Activated CD8-positive, alpha-beta memory T cell treated with anti-CD3 and anti-CD28 coated beads for 1 hour (primary cell): ENCODE results near the gene KRT83.
"Not testable (repeated sequence)": the region's sequence is repeated elsewhere in the genome, so short reads cannot be mapped to it uniquely, and the experiment has no call there.

Source experiments
- DNase-seq, 2 donors: peaks; one replicate each; pipeline ENCODE4 v3.0.0-alpha.2; 2020; ENCODE audit warnings: low read depth in 1 of 2; ENCODE audit errors: extremely low read depth in 1 of 2

The KRT83 gene

DNA sequence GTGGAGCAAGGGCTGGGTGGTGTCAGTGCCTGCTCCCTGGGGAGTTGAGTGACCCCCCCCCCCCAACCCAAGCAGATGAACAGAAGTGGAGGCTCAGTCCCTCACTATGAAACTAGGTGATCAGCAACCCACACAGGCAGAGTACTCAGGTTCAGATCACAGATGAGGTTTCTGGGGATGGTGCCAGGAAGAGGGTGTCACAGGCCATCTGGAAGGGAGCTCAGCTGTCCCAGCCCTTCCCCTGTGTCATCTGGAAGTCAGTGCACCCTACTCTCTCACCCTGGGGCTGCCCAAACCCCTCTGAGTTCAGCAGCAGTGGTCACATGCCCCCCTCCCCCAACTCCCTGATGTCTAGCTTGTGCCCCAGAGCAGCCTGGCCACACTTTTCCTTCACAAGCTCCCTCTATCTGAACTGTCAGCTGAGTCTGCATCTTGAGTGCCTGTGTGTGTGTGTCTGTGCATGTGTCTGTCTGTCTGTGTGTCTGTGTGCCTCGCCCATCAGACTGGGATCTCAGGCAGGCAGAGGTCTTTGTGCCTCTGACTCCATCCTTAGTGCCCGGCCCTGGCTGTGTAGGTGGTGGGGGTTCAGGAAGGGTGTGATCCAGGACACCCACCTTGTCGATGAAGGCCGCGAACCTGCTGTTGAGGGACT is 30.6 kb downstream of the KRT83 start:
- not testable (repeated sequence) for DNase-seq

DNA sequence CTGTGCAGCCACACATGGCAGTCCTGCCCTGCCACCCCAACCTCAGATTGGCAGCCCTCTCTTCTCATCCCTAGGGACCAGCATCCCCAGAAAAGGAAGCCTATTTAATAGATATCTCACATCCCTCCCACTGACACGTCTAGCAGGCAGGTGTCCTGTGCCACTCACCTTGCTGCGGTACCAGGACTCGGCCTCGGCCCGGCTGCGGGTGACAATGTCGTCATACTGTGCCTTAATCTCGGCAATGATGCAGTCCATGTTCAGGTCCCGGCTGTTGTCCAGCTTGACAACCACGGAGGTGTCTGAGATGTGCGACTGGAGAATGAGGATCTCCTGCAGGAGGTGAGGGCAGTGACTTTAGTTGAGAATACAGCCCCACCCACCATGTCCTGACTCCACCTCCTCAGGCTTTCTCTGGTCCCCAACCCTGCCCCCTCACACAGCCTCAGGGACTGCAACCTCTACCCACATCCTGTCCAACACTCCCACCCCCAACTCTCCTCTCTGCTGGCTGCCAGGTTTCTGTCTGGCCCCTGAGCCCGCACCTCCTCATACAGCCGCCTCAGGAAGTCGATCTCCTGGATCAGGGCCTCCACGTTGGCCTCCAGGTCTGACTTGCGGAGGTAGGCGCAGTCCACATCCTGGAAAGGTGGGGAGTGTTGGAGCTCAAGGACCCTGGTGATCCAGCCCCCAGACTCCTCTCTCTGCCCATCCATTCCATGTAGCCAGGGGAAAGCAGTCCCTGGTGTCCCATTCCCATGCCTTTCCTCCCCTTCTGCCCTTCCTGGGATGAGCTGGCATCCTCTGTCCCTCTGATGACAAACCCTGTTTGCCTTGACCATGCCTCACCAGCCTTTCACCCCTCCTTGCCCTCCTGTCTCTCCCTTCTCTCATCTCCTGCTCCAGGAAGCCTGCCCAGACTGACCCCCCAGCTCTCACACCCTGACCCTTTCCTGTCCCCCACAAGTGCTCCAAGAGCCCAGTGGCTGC is 33.1 kb downstream of the KRT83 start:
- DNase-seq = not testable (repeated sequence)

DNA sequence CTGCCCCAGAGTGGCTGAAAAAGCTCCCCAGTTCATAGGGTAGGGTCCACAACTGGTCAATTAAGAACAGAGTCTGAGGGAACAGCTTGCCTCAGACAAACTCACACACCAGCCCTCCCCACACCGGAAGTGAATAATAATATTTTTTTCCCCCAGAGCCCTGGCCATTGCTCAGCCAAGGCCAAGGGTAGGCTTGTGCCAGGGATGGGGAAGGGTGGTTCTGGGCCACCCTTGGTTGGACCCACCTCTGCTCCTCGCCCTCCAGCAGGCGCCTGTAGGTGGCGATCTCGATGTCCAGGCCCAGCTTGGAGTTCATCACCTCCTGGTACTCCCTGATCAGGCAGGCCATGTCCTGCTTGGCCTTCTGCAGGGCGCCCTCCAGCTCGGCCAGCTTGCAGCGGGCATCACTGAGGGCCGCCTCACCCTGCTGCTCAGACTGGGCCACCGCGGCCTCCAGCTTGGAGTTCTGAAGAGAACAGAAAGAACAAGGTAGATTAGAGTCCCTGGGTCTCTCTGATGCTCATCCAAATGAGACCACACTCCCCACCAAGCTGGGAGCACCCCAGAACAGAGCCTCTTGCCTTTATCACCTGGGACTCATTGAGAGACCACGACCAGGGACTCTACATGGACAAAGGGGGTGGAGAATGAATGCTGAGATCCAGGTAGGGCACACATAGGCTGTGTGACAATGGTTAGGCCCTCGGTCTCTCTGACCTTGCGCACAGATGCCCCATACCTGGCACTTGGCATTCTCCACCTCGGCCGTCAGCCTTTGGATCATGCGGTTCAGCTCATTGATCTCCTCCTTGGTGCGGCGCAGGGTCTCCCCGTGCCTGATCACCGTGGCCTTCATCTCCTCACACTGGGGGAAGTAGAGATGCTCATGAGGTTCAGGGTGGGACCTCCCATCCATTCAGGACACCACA is 34.1 kb downstream of the KRT83 start:
- not testable (repeated sequence) for DNase-seq

DNA sequence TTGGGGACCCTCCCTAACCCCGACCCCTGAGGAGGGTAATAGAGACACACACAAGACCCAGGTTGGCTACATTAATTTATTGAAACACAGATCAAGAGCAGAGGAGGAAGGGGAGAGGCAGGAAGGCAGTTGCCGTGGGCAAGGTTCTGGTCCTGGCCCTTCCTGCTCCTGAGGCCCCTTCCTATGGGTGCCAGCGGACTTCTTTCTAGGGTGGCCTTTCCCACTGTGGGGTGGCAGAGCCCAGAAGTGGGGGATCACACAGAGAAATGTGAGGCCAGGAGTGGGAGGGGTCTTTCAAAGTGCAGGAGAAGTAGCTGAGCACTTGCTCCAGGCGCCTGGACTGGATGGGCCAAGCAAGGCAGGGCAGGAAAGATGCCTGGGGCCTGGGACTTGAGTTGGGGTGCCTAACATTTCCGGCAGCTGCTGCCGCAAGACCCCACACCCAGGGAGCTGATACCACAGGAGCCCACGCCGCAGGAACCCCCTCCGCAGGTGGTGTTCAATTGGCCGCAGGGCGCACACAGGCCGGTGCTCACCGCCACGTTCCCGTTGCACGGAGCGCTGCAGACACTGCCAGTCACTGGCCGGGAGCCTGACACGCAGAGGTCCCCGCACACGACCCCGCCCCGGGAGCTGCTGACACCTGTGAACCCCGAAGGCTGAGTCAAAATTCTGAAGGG is 35.2 kb downstream of the KRT83 start:
- DNase-seq = no peak

DNA sequence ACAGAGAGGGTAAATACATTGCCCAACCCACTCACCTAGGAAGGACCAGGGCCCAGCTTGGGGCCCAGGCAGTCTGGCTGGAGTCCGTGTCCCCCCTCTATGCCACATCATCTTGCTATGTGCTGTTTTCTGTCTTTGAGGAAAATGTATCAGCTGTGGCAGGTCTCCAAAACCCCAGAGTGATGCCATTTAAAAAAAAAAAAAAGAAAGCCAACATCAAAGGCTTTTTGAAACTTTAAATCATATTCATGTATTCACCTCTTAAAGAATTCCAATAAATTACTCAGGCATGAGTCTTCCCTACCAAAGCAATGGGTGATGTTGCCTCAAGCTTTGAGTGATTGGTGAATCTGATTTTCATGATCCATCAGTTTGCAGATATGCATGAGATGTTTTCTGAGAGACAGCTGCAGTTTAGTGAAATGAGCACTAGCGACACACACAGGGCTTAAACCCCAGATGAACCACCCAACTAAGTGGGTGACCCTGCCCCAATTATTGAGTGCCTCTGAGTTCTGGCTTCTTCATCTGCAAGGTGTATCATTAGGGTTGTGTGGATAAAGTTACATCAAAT is 35.9 kb downstream of the KRT83 start:
- DNase-seq = no peak

DNA sequence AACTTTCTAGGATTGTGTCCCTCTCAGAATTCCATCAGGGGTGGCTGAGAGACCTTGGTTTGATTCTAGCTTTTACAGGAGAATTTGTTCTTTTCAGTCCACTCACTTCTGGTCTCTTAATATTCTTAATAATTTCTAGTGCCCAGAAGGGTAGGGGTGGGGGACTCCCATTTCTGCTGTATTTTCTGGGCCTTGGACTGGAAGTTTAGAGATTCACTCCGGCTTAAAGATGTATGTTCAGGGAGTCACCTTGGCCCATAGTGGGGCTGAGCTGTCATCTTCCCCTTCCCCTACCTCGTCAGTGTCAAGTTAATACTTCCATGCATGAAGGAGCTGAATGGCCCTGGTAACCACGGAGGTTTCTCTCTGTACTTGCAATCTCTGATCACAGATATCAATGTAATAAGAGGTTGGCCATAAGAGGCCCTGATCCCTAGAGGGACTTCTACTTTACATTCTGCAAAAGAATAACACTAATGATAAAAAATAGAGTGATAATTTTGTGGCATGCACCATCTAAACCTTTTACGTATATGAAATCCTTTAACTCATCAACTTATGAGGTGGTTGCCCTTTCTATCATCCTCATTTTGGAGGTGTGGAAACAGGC is 36.5 kb downstream of the KRT83 start:
- no peak for DNase-seq

DNA sequence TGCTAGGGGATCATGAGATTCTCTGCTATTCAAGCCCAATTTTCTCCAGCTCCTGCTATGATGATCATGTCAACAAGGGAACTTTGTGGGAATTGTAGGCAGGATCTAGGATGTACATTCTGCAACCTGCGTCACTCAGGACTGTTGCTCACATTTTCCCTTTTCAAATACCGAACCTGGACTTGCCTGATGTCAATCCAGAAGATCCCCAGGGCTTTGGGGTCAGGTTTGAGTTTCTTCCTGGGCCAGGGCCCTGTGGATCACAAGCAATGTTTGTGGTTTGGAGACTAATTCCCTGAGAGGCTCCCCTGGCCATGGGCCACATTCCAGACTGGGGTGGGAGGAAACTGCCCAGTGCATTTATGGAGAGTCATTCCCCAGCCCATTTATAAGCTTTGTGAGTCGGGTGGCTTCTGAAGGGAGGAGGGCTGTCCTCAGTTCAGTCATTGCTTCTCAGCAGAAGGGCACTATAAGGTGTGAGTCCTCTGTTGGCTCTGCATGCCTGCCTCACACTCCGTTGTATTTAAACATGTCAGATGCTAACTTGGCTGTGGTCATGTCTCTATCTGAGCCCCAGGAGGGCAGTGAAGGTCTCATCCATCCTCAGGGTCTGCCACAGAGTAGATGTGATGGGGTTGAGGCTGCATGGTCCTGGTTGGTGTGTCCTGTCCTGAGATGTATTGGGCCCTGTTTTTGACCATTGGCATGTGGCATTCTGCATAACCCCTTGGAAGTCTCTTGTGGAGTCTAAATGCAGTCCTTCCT is 40.2 kb downstream of the KRT83 start:
- no peak for DNase-seq

DNA sequence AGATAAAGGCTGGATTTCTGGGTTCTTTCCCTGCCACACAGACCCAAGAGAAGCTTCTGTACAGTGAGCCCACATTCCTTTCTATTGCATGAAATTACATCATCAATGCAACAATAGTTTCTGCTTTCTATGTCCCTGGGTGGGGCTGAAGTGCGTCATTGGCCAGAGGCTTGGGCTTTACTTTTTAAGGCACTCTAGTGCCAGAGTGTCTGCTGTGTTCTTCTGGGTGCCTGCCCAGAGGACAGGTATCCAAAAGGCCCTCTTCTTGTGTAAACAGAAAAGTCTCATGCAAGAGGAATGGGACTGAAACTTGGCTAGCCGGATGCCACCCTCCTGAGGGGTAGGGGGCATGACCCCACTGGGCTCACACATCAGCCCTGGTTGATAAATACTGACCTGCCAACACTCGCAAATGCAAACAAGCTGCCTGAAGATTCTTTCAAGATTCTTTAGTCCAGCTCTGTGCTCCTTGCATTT is 40.8 kb downstream of the KRT83 start:
- DNase-seq = no peak

DNA sequence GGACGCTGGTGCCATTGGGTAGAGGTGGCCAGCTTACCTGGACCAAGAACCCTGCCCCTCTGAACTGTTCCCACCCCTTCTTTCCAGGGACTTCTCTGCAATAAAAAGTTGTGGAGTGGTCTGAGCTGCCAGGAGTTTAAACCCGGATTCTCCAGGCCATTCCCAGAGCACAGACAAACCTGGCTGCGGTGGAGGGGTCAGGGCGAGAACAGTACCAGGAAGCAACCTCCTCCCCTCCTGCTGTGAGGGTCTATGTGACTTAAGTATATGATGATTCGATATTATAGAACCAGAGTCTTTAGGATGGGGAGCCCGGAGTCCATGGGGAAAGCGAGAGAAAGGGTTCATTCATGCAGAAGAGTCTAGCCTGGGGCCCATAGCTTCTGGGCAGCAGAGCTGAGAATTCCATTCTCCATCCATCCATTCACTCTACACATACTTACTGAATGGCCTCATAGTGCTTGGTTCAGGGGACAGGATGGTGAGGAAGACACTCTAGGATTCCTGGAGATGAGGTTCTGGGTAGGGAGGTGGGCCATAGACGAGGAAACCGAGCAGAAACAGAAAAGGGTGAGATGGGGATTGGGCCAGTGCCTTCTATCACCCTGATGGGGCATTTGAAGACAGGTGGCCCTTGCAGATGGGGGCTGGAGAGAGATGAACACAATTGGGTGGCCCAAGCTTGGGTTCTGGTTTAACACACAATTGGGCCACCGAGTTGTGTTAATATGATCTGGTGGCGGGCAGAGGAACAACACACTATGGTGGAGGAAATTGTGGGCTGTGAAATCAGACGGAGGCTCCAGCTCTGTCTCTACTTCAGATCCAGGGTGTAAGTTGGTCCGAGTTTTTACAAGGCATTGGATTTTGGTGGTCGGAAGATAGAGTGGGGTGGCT is 41.5 kb downstream of the KRT83 start:
- no peak for DNase-seq

DNA sequence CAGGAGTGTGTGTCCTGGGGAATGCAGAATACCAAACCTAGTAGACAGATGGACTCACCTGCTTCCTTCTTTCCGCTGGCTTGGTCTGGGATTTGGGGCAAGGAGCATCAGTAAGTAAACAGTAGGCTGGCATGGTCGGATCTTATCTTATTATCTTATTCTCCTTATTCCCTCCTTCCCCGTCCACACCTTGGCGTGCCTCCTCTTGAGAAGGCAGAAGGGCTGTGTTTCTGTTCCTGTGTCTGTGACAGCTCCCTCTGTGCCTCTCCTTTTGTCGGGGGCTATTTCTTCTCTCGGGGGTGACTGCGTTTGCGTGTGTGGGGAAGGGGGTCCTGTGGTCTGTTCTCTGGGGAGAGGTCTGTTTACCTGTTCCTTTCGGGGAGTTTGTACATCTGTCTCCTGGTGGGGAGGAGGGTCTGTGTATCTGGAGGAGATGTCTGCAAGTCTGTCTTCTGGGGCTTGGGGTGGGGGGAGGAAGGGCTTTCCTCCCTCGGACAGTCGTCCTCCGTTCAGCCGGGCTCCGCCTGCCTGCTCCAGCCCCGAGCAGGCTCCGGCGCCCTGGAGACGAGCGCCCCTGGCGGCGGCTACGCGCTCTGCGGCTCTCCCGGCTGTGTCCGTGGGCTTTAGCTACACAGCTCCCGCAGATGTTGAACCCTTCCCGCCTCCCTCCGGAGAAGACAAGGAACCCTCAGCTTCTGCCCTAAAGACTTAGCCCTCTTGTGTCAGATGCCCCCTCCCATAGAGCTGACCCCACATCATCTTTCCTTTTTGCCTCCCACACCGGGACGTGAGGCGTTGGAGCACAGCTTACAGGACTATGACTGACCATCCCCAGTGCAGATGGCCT is 42.4 kb downstream of the KRT83 start:
- DNase-seq = peak in 1 of 2 donors; percentile 56

DNA sequence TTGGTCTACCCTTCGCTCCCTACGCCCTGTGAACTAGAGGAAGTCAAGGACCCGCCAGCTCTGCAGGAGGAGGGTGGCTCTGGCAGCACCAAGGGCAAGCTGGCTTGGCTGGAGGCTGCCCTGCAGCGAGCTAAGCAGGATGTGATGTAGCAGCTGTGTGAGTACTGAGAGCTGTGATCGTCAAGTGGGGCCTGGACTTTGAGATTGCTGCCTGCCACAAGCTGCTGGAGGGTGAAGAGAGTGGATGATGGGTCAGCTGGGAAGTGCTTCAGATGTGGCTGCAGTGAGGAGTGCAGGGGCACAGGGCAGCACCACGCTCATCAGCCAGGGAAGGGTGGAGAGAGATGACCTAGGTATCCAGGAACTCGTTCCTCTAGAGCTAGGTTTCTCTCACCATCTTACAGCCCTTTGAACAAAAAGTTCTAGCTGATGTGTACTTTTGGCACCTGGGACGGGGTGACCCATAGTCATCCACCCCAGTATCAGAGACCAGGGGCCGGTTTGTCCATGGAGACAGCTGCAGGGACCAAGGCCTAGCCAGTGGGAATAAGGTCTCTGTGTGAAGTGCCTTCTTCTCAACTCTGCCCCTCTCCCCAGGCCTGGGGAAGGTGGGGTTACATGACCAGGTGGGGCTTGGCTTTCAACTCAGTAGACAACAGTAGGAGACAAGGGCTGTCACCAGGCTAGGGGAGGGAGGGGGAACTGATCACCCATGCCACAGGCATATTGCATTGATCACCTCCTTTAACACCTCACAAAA is 43.5 kb downstream of the KRT83 start:
- no peak for DNase-seq

DNA sequence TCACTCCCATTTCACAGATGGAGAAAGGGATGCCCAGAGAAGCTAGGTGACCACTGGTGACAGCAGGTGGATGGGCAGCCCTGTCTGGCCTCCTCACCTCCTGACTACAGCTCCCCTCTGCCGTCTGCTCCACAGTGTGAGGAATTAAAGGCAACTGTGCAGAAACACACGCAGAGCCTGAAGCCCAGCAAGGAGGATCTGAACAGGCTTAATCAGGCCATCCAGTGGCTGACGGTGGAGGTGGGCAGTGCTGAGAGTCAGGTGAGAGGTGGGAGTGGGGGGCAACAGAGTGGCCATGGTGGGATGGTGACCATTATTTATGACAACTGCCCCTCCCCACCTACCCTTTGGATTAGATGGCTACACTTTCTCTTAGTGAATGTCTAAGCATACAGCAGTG is 45.5 kb downstream of the KRT83 start:
- DNase-seq = no peak

DNA sequence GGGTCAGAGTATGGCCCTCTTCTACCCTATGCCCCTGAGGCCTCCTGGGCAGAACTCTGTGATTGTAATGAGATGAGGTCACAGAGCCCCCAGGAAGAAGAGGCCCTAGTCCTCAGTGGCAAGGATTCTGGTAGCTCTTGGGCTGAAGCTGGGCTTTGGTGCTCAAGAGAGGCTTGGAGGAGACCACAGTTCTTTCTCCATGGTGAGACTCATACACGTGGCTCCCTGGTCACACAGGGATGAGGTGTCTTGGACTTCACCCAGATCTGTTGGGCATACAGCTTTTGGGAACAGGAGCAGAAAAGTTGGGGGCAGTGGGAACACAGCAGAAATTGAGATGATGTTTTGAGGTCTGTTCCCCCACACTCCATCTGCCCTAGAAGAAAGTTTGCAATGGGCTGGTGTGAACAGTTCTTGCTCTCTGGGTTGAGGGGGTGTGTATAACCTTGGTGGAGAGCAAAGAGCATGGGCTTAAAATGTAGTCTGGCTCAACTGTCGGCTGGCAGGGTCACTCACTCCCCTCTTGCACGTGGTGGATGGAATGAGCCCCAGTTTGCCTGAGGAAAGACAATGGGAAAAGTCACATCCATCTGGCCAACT is 46.6 kb downstream of the KRT83 start, which contains the start of gene KRT86:
Gene KRT86, plus strand, starts transcription at position 125 of the 600 bp plus-strand sequence. CDS start 27,272 bp downstream, outside the sequence.
- no peak for DNase-seq

DNA sequence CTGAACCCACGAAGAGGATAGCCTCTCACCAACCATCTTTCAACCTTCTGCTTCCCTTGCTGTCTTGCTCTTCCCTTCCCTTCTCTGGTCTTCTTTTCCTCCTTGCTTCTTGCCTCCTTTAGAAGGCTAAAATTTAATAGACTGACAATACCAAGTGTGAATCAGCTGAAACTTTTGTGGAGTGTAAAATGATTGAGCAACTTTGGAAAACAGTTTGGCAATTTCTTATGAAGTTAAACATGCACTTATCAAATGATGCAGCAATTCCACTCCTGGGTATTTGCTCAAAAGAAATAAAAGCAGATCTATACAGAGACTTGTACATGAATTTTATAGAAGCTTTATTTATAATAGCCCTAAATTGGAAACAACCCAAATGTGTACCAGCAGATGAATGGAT is 50.0 kb downstream of the KRT83 start:
- no peak for DNase-seq

DNA sequence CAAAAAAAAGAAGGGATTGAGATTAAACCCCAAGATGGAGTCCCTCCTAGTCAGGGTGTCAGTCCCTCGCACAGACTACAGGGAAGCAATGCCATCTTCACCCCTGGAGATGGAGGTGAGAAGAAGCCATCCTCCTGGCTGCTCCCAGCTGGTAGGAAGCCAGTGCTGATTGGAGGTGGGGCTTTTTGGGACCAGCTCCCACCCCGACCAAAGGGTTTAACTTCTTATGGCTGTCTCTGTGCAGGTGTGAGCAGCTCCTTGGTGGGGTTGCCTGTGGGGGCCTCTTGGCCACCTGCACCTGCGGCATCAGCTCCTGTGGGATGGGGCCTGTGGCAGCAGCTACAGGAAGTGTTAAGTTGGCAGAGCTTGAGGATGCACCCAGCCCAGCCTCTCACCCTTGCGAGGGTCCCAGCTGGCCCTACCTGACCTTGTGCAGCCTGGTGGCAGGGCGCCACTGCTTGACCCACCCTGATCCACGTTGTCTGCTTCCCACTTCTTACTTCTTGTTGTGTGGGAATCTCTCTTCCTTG is 50.6 kb downstream of the KRT83 start:
- DNase-seq = no peak
